GM18951 (cell line): ENCODE measurements around the gene AAK1.

Experiments used
- POLR2A ChIP-seq: IDR thresholded peaks from 4 replicates; pipeline ENCODE4 v1.6.1; 2011; ENCODE audit warnings: mild to moderate bottlenecking; ENCODE audit not compliant: insufficient read length, insufficient read depth; ENCODE audit errors: extremely low read depth
- in situ Hi-C: fragments of 300-500 bp; cut with MboI; formaldehyde crosslinking; loops from one replicate; pipeline ENCODE4 v1.12.0; 2022; ENCODE audit warnings: low sequenced_read_pairs, mixed read lengths, inconsistent platforms; ENCODE audit not compliant: unreplicated experiment

The AAK1 gene

GRCh38 chr2:69589973-69590652 lies 53.4 kb downstream of the AAK1 start:
- TF ChIP-seq POLR2A, result no peak
- in situ Hi-C loops, result no loop called here

- in situ Hi-C loops, result no loop called here
- TF ChIP-seq POLR2A, result no peak
Observed at GRCh38 chr2:69588945-69589344, 54.6 kb downstream of the AAK1 start.

- no peak for TF ChIP-seq POLR2A
- in situ Hi-C loops, result no loop called here
Observed at GRCh38 chr2:69588403-69588802, 55.1 kb downstream of the AAK1 start.

- TF ChIP-seq POLR2A, result no peak
- in situ Hi-C loops, result no loop called here
Observed at GRCh38 chr2:69585855-69586555, 57.5 kb downstream of the AAK1 start.

- in situ Hi-C loops, result no loop called here
- TF ChIP-seq POLR2A, result no peak
Observed at GRCh38 chr2:69584127-69584889, 59.2 kb downstream of the AAK1 start.

GRCh38 chr2:69583321-69583833 lies 60.2 kb downstream of the AAK1 start:
- in situ Hi-C loops, result no loop called here
- TF ChIP-seq POLR2A, result no peak

GRCh38 chr2:69582582-69583176 lies 60.9 kb downstream of the AAK1 start:
- in situ Hi-C loops, result no loop called here

GRCh38 chr2:69581774-69582581 lies 61.6 kb downstream of the AAK1 start:
- in situ Hi-C loops, result no loop called here
- no peak for TF ChIP-seq POLR2A

More at GRCh38 chr2:69582582-69583176, 60.9 kb downstream of the AAK1 start:
- TF ChIP-seq POLR2A, result no peak

- no peak for TF ChIP-seq POLR2A
- in situ Hi-C loops, result no loop called here
Observed at GRCh38 chr2:69580486-69580885, 63.1 kb downstream of the AAK1 start.

- TF ChIP-seq POLR2A, result no peak
- in situ Hi-C loops, result no loop called here
Observed at GRCh38 chr2:69579536-69579935, 64.0 kb downstream of the AAK1 start.

- no peak for TF ChIP-seq POLR2A
- in situ Hi-C loops, result no loop called here
Observed at GRCh38 chr2:69578198-69578540, 65.4 kb downstream of the AAK1 start.

GRCh38 chr2:69577467-69578197 lies 65.9 kb downstream of the AAK1 start:
- no peak for TF ChIP-seq POLR2A
- in situ Hi-C loops, result no loop called here

GRCh38 chr2:69576880-69577279 lies 66.7 kb downstream of the AAK1 start:
- in situ Hi-C loops, result no loop called here
- no peak for TF ChIP-seq POLR2A
